ENCODE results near the gene GCK.

DNA sequence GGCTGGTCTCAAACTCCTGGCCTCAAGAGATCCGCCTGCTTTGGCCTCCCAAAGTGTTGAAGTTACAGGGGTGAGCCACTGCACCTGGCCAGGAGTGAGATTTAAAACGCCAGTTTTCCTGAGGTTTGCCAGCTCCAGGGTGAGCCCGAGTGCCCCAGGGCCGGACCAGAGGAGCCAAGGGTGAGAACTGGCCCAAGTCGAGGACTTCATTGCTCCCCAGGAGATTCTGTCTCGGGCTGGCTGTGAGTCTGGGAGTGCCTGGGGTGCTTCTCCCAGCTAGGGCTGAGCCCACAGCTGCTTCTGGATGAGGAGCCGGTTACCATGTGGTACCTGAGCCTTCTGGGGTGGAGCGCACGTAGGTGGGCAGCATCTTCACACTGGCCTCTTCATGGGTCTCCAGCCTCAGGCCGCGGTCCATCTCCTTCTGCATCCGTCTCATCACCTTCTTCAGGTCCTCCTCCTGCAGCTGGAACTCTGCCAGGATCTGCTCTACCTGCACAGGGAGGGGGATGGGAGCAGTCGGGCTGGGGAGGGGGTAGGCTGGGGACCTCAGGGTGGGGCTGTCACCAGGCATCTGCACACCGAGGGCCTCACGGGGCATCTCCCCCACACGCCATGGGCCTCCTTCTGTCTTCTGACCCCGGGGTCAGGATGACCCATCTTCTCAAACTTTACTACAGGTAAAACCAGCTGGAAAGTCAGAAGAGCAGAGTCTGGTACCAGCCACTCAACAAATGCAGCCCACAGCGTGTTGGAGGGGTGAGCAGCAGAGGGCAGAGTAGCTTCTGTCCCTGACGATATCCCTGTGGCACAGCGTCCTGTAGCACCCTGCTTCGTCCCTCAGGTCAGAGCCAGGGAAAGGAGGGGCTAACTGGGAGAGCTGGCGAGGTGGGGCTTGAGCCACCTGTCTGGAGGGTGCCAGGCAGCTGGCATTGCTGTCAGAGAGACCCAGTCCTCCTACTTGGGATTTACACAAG lies 36.0 kb downstream of the GCK start:
- TF ChIP-seq, protein P1, sequence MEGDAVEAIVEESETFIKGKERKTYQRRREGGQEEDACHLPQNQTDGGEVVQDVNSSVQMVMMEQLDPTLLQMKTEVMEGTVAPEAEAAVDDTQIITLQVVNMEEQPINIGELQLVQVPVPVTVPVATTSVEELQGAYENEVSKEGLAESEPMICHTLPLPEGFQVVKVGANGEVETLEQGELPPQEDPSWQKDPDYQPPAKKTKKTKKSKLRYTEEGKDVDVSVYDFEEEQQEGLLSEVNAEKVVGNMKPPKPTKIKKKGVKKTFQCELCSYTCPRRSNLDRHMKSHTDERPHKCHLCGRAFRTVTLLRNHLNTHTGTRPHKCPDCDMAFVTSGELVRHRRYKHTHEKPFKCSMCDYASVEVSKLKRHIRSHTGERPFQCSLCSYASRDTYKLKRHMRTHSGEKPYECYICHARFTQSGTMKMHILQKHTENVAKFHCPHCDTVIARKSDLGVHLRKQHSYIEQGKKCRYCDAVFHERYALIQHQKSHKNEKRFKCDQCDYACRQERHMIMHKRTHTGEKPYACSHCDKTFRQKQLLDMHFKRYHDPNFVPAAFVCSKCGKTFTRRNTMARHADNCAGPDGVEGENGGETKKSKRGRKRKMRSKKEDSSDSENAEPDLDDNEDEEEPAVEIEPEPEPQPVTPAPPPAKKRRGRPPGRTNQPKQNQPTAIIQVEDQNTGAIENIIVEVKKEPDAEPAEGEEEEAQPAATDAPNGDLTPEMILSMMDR (IDR thresholded peaks at IDR 0.05): no peak
- no peak for TF ChIP-seq POLR2A (IDR thresholded peaks at IDR 0.05)

Data from Peyer's patch (tissue), 4 donors.